HepG2 (cell line): ENCODE results near the gene IER5L. TPM values are rescaled to one million over a fixed set of nuclear protein-coding genes. Genes with fewer than 3 reads are reported as not detected.

ENCODE experiments used
- ATAC-seq: fragments of 200-7000 bp; cut with Tn5 transposase; 3 replicates; pipeline ENCODE4 v1.9.1; 2020; ENCODE audit warnings: mild to moderate bottlenecking, moderate library complexity
- BruUV-seq: library from RNA; stranded (reverse); fragments of 400-500 nt; replicated peaks from 2 replicates; lab custom pipeline; 2021; lab: Mats Ljungman, UMichigan
- CTCF ChIA-PET: fragments of 300-600 bp; formaldehyde crosslinking; extraction: SDS; loops from one replicate; lab custom pipeline; 2021; ENCODE audit warnings: low total read pairs, inconsistent platforms, low intra/inter-chr PET ratio; lab: Yijun Ruan, JAX
- POLR2A ChIA-PET: fragments of 350-600 bp; sonication (Branson Sonifier 250); formaldehyde crosslinking; loops from one replicate; lab custom pipeline; 2020; ENCODE audit warnings: antibody characterized with exemption, inconsistent platforms; lab: Yijun Ruan, JAX
- DNase-seq: peaks from one replicate; pipeline ENCODE4 v3.0.0-alpha.2; 2015; ENCODE audit warnings: low spot score
- FAIRE-seq: peaks from 3 replicates; lab custom pipeline; 2011; peaks lifted over from hg19 to GRCh38; lab: Jason Lieb, UNC
- H2AFZ ChIP-seq: one replicate; pipeline ENCODE4 v1.6.1; 2011; ENCODE audit warnings: low read length, inconsistent platforms
- H3K27ac ChIP-seq: fragments of 300-600 bp; 3 replicates; pipeline ENCODE4 v1.8.0; 2011; ENCODE audit warnings: mixed run types, mild to moderate bottlenecking, mixed read lengths, low read length, inconsistent platforms; ENCODE audit not compliant: insufficient read depth; ENCODE audit errors: extremely low read length
- H3K27me3 ChIP-seq, 2 experiments: fragments of 200-600 bp in 1 of 2; 2 replicates in 1 of 2; 3 replicates in 1 of 2; pipeline versions ENCODE4 v1.6.0 to v1.8.0; 2011; ENCODE audit warnings: low read length in 2 of 2, mild to moderate bottlenecking in 2 of 2, moderate library complexity in 2 of 2, inconsistent platforms in 1 of 2; ENCODE audit not compliant: insufficient read depth in 2 of 2, control insufficient read depth in 1 of 2
- H3K36me3 ChIP-seq, 2 experiments: fragments of 200-600 bp in 1 of 2; replicated peaks in 1 of 2; 2 replicates in 1 of 2; 3 replicates in 1 of 2; pipeline versions ENCODE4 v1.5.1 to v1.8.0; 2011; ENCODE audit warnings: low read length in 2 of 2, inconsistent platforms in 1 of 2; ENCODE audit not compliant: insufficient read depth in 2 of 2, control insufficient read depth in 1 of 2
- H3K4me1 ChIP-seq: 2 replicates; pipeline ENCODE4 v1.5.1; 2012; ENCODE audit warnings: low read length, inconsistent platforms; ENCODE audit not compliant: insufficient read depth
- H3K4me2 ChIP-seq: 2 replicates; pipeline ENCODE4 v1.6.0; 2011; ENCODE audit warnings: low read depth, low read length, inconsistent platforms
- H3K4me3 ChIP-seq, 3 experiments: fragments of 200-600 bp in 1 of 3; sonication (generic), shearing (Covaris generic) in 1 of 3; replicated peaks in 1 of 3; 2 replicates each; pipeline ENCODE4 v1.5.1; 2011 to 2016; ENCODE audit warnings: low read length in 3 of 3, inconsistent platforms in 2 of 3, low read depth in 2 of 3, mild to moderate bottlenecking in 2 of 3, control low read depth in 1 of 3, mixed read lengths in 1 of 3; ENCODE audit not compliant: insufficient read depth in 1 of 3
- H3K79me2 ChIP-seq: one replicate; pipeline ENCODE4 v1.6.1; 2011; ENCODE audit warnings: low read length, inconsistent platforms; ENCODE audit not compliant: insufficient read depth
- H3K9ac ChIP-seq: 2 replicates; pipeline ENCODE4 v1.6.0; 2011; ENCODE audit warnings: mild to moderate bottlenecking, low read depth, low read length, inconsistent platforms; ENCODE audit not compliant: insufficient read depth
- H3K9me3 ChIP-seq: 2 replicates; pipeline ENCODE4 v1.5.1; 2012; ENCODE audit warnings: mild to moderate bottlenecking, low read length
- H4K20me1 ChIP-seq: 2 replicates; pipeline ENCODE4 v1.6.0; 2011; ENCODE audit warnings: inconsistent platforms, mild to moderate bottlenecking, low read length, moderate library complexity; ENCODE audit not compliant: insufficient read depth
- EED ChIP-seq: sonication (generic); formaldehyde crosslinking; IDR thresholded peaks from 2 replicates; pipeline ENCODE4 v1.5.0; 2020; ENCODE audit warnings: mild to moderate bottlenecking, missing genetic modification reagents
- HNRNPUL1 ChIP-seq: fragments of 200-400 bp; formaldehyde crosslinking; IDR thresholded peaks from 2 replicates; pipeline ENCODE4 v1.6.1; 2017; ENCODE audit warnings: low read depth, mild to moderate bottlenecking, low read length, moderate library complexity
- MAF1 ChIP-seq: sonication (generic); formaldehyde crosslinking; IDR thresholded peaks from 2 replicates; pipeline ENCODE4 v1.5.0; 2020; ENCODE audit warnings: missing genetic modification reagents, borderline replicate concordance
- NR2C2 ChIP-seq: sonication (generic); formaldehyde crosslinking; IDR thresholded peaks from 2 replicates; pipeline ENCODE4 v1.4.0; 2020; ENCODE audit warnings: missing genetic modification reagents, mild to moderate bottlenecking, moderate library complexity, borderline replicate concordance
- SMC3 ChIP-seq: IDR thresholded peaks from 2 replicates; pipeline ENCODE4 v1.6.1; 2011; ENCODE audit warnings: low read length, improper control_type of control experiment
- SYNCRIP ChIP-seq: fragments of 200-400 bp; formaldehyde crosslinking; IDR thresholded peaks from 2 replicates; pipeline ENCODE4 v1.6.1; 2018; ENCODE audit warnings: mild to moderate bottlenecking, low read depth, low read length; ENCODE audit not compliant: insufficient read depth
- U2AF1 ChIP-seq: fragments of 200-400 bp; formaldehyde crosslinking; optimal IDR thresholded peaks from 2 replicates; pipeline ENCODE3; 2017; ENCODE audit warnings: mild to moderate bottlenecking, low read depth, low read length
- ZNF30 ChIP-seq: sonication (generic); formaldehyde crosslinking; IDR thresholded peaks from 2 replicates; pipeline ENCODE4 v1.5.0; 2020; ENCODE audit warnings: mild to moderate bottlenecking, missing genetic modification reagents
- WGBS: methylation state at CpG from one replicate; pipeline ENCODE4 v1.1.6; 2017; ENCODE audit warnings: low lambda C conversion rate; 5-methylcytosine and 5-hydroxymethylcytosine counted together
- in situ Hi-C: cut with HindIII; loops from 2 replicates; pipeline ENCODE4 v1.10.0; 2017; ENCODE audit warnings: low pct_unique_long_range_greater_than_20kb; ENCODE audit not compliant: extremely low pct_ligation_motif_present
- intact Hi-C: fragments of 100-400 bp; cut with micrococcal nuclease; formaldehyde crosslinking; loops from one replicate; pipeline ENCODE4 v1.10.0; 2022; ENCODE audit not compliant: unreplicated experiment
- polyA plus RNA-seq, 8 experiments: library from polyadenylated mRNA; depleted of rRNA in 3 of 8; stranded (reverse) in 7 of 8; unstranded in 1 of 8; fragments of >200 nt; fragmentation: Illumina TruSeq in 4 of 8; extraction: Trizol in 4 of 8; gene quantifications; 2 replicates each; pipeline versions ENCODE4 v1.2.1 to v1.2.3, GENCODE V29; 2011 to 2016; ENCODE audit warnings: low read depth in 4 of 8, missing spikeins in 1 of 8, mixed read lengths in 1 of 8; ENCODE audit not compliant: insufficient read depth in 1 of 8
- total RNA-seq, 5 experiments: library from RNA; depleted of rRNA; stranded (reverse); fragments of >200 nt; fragmentation: Illumina TruSeq; extraction: Trizol; gene quantifications; 2 replicates each; pipeline ENCODE4 v1.2.3, GENCODE V29; 2016; ENCODE audit warnings: low read depth in 1 of 5
- TF ChIP-seq, protein P1 (sequence below): IDR thresholded peaks from 2 replicates; pipeline ENCODE4 v1.6.1; 2016; ENCODE audit warnings: low read depth, missing genetic modification reagents, missing compliant biosample characterization
- TF ChIP-seq, protein P2 (sequence below): sonication (generic); formaldehyde crosslinking; IDR thresholded peaks from 2 replicates; pipeline ENCODE4 v1.5.0; 2020; ENCODE audit warnings: mild to moderate bottlenecking, low read depth, missing genetic modification reagents, borderline replicate concordance
- TF ChIP-seq, protein P3 (sequence below): sonication (generic); formaldehyde crosslinking; IDR thresholded peaks from 2 replicates; pipeline ENCODE4 v1.4.0; 2020; ENCODE audit warnings: missing genetic modification reagents, borderline replicate concordance
- TF ChIP-seq, protein P4 (sequence below): sonication (generic); formaldehyde crosslinking; IDR thresholded peaks from 2 replicates; pipeline ENCODE4 v1.5.1; 2020; ENCODE audit warnings: mild to moderate bottlenecking, moderate library complexity, missing genetic modification reagents

IER5L gene
- total and polyA plus RNA-seq, 2 of the 13 experiments (the other 11 are each of a cell fraction or from before 2014, with no cell fraction given): 1.8 to 3.3 TPM

DNA sequence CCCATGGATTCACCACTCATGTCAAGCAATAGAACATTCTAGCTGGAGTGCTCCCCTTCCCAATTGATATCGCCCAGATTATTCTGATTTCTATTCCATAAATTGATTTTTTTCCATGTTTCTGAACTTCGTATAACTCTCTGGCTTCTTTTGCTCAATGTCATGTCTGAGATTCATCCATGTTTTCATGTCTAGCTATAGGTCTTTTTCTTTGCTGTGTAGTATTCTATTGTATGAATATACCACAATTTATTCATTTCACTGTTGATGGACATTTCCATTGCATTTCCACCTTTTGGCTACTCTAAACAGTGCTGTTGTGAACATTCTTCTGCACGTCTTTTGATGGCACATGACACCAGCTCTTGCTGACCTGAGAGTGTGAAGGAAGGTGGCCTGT, 47.3 kb downstream of the IER5L start:
- Histone ChIP-seq H3K79me2 (no peaks in the 10 kb centered on the region), H3K4me1 (no peaks in the 10 kb centered on the region), H3K27ac (no peak overlapping the region), H3K9ac (no peak overlapping the region), H3K9me3 (no peaks in the 10 kb centered on the region), H4K20me1 (no peaks in the 10 kb centered on the region), H2AFZ (no peak overlapping the region), H3K27me3 (no peaks in the 10 kb centered on the region), H3K36me3 (peaks cover 17 to 77% of the 10 kb centered on the region in 2 experiments), H3K4me3 (no peak overlapping the region), H3K4me2 (no peak overlapping the region)
- POLR2A ChIA-PET: interaction anchor here (1.2 to 1.3 kb wide), 3 partner anchors 20 to 50 kb away, joined by 3 to 5 read pairs (median 4); partner anchors contain the start of genes CRAT, DOLPP1 and PTPA
- WGBS: 81% methylated on average over 3 of the region's 3 CpGs
- FAIRE-seq: no peak
- intact Hi-C loops: no loop called here
- BruUV-seq: no TSS peak
- TF ChIP-seq EED (no peak), SMC3 (no peak), HNRNPUL1 (no peak), U2AF1 (no peak), ZNF30 (CRISPR knock-in tag) (no peak), SYNCRIP (no peak), NR2C2 (CRISPR knock-in tag) (no peak), MAF1 (CRISPR knock-in tag) (no peak)
- TF ChIP-seq, protein P1, sequence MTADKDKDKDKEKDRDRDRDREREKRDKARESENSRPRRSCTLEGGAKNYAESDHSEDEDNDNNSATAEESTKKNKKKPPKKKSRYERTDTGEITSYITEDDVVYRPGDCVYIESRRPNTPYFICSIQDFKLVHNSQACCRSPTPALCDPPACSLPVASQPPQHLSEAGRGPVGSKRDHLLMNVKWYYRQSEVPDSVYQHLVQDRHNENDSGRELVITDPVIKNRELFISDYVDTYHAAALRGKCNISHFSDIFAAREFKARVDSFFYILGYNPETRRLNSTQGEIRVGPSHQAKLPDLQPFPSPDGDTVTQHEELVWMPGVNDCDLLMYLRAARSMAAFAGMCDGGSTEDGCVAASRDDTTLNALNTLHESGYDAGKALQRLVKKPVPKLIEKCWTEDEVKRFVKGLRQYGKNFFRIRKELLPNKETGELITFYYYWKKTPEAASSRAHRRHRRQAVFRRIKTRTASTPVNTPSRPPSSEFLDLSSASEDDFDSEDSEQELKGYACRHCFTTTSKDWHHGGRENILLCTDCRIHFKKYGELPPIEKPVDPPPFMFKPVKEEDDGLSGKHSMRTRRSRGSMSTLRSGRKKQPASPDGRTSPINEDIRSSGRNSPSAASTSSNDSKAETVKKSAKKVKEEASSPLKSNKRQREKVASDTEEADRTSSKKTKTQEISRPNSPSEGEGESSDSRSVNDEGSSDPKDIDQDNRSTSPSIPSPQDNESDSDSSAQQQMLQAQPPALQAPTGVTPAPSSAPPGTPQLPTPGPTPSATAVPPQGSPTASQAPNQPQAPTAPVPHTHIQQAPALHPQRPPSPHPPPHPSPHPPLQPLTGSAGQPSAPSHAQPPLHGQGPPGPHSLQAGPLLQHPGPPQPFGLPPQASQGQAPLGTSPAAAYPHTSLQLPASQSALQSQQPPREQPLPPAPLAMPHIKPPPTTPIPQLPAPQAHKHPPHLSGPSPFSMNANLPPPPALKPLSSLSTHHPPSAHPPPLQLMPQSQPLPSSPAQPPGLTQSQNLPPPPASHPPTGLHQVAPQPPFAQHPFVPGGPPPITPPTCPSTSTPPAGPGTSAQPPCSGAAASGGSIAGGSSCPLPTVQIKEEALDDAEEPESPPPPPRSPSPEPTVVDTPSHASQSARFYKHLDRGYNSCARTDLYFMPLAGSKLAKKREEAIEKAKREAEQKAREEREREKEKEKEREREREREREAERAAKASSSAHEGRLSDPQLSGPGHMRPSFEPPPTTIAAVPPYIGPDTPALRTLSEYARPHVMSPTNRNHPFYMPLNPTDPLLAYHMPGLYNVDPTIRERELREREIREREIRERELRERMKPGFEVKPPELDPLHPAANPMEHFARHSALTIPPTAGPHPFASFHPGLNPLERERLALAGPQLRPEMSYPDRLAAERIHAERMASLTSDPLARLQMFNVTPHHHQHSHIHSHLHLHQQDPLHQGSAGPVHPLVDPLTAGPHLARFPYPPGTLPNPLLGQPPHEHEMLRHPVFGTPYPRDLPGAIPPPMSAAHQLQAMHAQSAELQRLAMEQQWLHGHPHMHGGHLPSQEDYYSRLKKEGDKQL (CRISPR knock-in tag): no peak
- TF ChIP-seq, protein P2, sequence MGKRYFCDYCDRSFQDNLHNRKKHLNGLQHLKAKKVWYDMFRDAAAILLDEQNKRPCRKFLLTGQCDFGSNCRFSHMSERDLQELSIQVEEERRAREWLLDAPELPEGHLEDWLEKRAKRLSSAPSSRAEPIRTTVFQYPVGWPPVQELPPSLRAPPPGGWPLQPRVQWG (CRISPR knock-in tag): no peak
- TF ChIP-seq, protein P3, sequence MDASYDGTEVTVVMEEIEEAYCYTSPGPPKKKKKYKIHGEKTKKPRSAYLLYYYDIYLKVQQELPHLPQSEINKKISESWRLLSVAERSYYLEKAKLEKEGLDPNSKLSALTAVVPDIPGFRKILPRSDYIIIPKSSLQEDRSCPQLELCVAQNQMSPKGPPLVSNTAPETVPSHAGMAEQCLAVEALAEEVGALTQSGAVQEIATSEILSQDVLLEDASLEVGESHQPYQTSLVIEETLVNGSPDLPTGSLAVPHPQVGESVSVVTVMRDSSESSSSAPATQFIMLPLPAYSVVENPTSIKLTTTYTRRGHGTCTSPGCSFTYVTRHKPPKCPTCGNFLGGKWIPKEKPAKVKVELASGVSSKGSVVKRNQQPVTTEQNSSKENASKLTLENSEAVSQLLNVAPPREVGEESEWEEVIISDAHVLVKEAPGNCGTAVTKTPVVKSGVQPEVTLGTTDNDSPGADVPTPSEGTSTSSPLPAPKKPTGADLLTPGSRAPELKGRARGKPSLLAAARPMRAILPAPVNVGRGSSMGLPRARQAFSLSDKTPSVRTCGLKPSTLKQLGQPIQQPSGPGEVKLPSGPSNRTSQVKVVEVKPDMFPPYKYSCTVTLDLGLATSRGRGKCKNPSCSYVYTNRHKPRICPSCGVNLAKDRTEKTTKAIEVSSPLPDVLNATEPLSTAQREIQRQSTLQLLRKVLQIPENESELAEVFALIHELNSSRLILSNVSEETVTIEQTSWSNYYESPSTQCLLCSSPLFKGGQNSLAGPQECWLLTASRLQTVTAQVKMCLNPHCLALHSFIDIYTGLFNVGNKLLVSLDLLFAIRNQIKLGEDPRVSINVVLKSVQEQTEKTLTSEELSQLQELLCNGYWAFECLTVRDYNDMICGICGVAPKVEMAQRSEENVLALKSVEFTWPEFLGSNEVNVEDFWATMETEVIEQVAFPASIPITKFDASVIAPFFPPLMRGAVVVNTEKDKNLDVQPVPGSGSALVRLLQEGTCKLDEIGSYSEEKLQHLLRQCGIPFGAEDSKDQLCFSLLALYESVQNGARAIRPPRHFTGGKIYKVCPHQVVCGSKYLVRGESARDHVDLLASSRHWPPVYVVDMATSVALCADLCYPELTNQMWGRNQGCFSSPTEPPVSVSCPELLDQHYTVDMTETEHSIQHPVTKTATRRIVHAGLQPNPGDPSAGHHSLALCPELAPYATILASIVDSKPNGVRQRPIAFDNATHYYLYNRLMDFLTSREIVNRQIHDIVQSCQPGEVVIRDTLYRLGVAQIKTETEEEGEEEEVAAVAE: no peak
- TF ChIP-seq, protein P4, sequence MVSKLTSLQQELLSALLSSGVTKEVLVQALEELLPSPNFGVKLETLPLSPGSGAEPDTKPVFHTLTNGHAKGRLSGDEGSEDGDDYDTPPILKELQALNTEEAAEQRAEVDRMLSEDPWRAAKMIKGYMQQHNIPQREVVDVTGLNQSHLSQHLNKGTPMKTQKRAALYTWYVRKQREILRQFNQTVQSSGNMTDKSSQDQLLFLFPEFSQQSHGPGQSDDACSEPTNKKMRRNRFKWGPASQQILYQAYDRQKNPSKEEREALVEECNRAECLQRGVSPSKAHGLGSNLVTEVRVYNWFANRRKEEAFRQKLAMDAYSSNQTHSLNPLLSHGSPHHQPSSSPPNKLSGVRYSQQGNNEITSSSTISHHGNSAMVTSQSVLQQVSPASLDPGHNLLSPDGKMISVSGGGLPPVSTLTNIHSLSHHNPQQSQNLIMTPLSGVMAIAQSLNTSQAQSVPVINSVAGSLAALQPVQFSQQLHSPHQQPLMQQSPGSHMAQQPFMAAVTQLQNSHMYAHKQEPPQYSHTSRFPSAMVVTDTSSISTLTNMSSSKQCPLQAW (CRISPR knock-in tag): no peak
- CTCF ChIA-PET: interaction anchor here (0.8 to 1.3 kb wide), 2 partner anchors 480 to 493 kb away, joined by 3 to 4 read pairs; no protein-coding TSS in a partner anchor
- in situ Hi-C loops: no loop called here
- ATAC-seq: no peak
- DNase-seq: no peak
